Measurements from ENCODE around the gene PRAME. TPM values are rescaled to one million over a fixed set of nuclear protein-coding genes. Genes with fewer than 3 reads are reported as not detected.

PRAME gene
- total and polyA plus RNA-seq, 2 donors (not counting 1 experiment from before 2014, with no cell fraction given): 0.20 TPM; not detected in 1

DNA sequence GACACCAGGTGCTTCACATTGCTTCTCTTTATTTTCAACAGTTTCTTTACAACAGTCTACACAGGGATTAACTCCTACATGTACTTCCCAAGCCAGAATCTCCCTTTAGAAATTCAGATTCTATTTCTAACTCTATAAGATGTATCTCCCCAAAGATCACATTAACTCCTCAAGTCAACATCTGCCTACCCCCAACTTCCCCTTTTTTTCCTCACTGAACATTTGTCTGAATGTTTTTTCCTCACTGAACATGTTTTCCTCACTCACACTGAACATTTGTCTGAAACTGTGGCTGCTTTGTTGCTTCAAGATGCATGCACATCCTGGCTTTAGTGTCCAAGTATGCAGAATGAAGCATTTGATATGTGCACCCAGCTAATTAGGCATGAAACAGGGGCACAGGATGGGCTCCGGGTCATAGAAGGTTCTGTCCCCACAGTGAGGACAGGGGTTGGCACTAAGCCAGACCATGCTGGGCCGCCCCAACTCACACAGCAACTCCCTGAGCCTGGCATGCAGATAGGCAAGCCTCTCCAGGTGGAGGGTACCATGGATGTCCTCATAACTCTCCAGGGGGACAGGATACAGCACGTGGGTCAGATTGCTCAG, 11.3 kb downstream of the PRAME start:
- DNase-seq (ENCODE audit: low read depth in 2 of 2): no peak
- H3K9me3 ChIP-seq (ENCODE audit: control insufficient read depth, insufficient read depth, low read depth, low read length): no peaks in the 10 kb centered on the region
- H3K79me2 ChIP-seq (ENCODE audit: control insufficient read depth, insufficient read depth, low read length): no peaks in the 10 kb centered on the region
- H3K4me1 ChIP-seq (ENCODE audit: control insufficient read depth, extremely low read depth, insufficient read depth, low read length): no peaks in the 10 kb centered on the region
- H3K36me3 ChIP-seq (ENCODE audit: control insufficient read depth, insufficient read depth, low read length): no peaks in the 10 kb centered on the region
- no peak overlapping the region for H2AFZ ChIP-seq (ENCODE audit: low read length)
- no peak overlapping the region for H3K4me3 ChIP-seq (replicated peaks in 1 of 4; ENCODE audit: control extremely low read depth in 1 of 4, insufficient read depth in 1 of 4, low read depth in 3 of 4, low read length in 4 of 4)
- no peaks in the 10 kb centered on the region for H3K27me3 ChIP-seq (ENCODE audit: control insufficient read depth, insufficient read depth, low read length)
- no peak overlapping the region for H3K4me2 ChIP-seq (ENCODE audit: extremely low read depth, insufficient read depth, low read length)
- H4K20me1 ChIP-seq (ENCODE audit: control insufficient read depth, extremely low read depth, insufficient read depth, low read length): no peaks in the 10 kb centered on the region
- H3K9ac ChIP-seq (ENCODE audit: insufficient read depth, low read length): no peak overlapping the region
- no peak overlapping the region for H3K27ac ChIP-seq (ENCODE audit: insufficient read depth, low read length)
- TF ChIP-seq EZH2 (IDR thresholded peaks at IDR 0.05; ENCODE audit: low read length, missing control alignments): no peak
- TF ChIP-seq, protein P1, sequence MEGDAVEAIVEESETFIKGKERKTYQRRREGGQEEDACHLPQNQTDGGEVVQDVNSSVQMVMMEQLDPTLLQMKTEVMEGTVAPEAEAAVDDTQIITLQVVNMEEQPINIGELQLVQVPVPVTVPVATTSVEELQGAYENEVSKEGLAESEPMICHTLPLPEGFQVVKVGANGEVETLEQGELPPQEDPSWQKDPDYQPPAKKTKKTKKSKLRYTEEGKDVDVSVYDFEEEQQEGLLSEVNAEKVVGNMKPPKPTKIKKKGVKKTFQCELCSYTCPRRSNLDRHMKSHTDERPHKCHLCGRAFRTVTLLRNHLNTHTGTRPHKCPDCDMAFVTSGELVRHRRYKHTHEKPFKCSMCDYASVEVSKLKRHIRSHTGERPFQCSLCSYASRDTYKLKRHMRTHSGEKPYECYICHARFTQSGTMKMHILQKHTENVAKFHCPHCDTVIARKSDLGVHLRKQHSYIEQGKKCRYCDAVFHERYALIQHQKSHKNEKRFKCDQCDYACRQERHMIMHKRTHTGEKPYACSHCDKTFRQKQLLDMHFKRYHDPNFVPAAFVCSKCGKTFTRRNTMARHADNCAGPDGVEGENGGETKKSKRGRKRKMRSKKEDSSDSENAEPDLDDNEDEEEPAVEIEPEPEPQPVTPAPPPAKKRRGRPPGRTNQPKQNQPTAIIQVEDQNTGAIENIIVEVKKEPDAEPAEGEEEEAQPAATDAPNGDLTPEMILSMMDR (conservative IDR thresholded peaks at IDR 0.05 in 1 of 2, IDR thresholded peaks at IDR 0.05 in 1 of 2; ENCODE audit: low read depth in 1 of 2, low read length in 2 of 2): no peak

DNA sequence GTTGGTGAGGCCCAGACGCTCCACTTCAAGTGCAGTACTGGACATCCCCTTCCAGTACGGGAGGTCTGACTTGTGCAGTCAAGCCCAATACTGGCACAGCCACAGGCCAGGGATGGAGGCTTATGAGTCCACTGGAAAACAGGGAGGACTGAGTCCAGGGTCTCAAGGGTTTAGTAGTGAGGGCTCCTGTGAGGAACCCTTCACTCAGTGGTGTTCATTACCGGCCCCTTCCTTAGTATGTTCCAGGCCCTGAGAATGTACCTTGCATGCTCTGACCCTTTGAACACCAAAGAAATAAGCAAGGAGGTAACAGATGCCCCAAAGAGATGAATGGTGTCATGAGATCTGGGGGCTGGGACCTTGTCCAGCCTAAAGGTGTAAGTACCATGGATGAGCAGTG, 11.8 kb downstream of the PRAME start:
- DNase-seq (ENCODE audit: low read depth in 2 of 2): no peak
- H3K4me1 ChIP-seq (ENCODE audit: control insufficient read depth, extremely low read depth, insufficient read depth, low read length): no peaks in the 10 kb centered on the region
- TF ChIP-seq EZH2 (IDR thresholded peaks at IDR 0.05; ENCODE audit: low read length, missing control alignments): no peak
- TF ChIP-seq, protein P1 (conservative IDR thresholded peaks at IDR 0.05 in 1 of 2, IDR thresholded peaks at IDR 0.05 in 1 of 2; ENCODE audit: low read depth in 1 of 2, low read length in 2 of 2): no peak
- no peaks in the 10 kb centered on the region for H4K20me1 ChIP-seq (ENCODE audit: control insufficient read depth, extremely low read depth, insufficient read depth, low read length)
- H3K9me3 ChIP-seq (ENCODE audit: control insufficient read depth, insufficient read depth, low read depth, low read length): no peaks in the 10 kb centered on the region
- no peak overlapping the region for H3K9ac ChIP-seq (ENCODE audit: insufficient read depth, low read length)
- H3K4me2 ChIP-seq (ENCODE audit: extremely low read depth, insufficient read depth, low read length): no peak overlapping the region
- H3K36me3 ChIP-seq (ENCODE audit: control insufficient read depth, insufficient read depth, low read length): no peaks in the 10 kb centered on the region
- no peak overlapping the region for H3K27ac ChIP-seq (ENCODE audit: insufficient read depth, low read length)
- no peak overlapping the region for H3K4me3 ChIP-seq (replicated peaks in 1 of 4; ENCODE audit: control extremely low read depth in 1 of 4, insufficient read depth in 1 of 4, low read depth in 3 of 4, low read length in 4 of 4)
- no peaks in the 10 kb centered on the region for H3K79me2 ChIP-seq (ENCODE audit: control insufficient read depth, insufficient read depth, low read length)
- H3K27me3 ChIP-seq (ENCODE audit: control insufficient read depth, insufficient read depth, low read length): no peaks in the 10 kb centered on the region
- no peak overlapping the region for H2AFZ ChIP-seq (ENCODE audit: low read length)

DNA sequence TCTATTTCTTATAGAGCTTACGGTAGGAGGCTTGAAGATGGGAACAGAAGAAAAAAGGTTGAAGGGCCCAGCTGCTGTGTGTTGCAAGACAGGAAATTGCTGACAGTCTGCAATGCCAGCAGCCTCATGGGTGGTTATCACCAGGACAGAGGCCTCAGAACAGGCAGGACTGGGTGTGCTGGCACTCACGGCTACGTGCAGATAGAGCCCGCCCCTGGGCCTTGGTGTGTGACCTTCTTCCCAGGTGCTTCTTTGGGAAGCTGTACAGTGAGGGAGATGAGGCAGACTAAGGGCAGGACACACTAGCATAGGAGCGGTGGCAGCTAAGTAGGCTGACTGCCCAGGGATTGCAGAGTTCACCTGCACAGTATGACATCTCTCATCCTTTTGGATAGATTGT, 12.6 kb downstream of the PRAME start:
- Histone ChIP-seq H3K27ac (ENCODE audit: insufficient read depth, low read length) (no peak overlapping the region), H3K36me3 (ENCODE audit: control insufficient read depth, insufficient read depth, low read length) (no peaks in the 10 kb centered on the region), H3K9ac (ENCODE audit: insufficient read depth, low read length) (no peak overlapping the region), H4K20me1 (ENCODE audit: control insufficient read depth, extremely low read depth, insufficient read depth, low read length) (no peaks in the 10 kb centered on the region), H3K4me2 (ENCODE audit: extremely low read depth, insufficient read depth, low read length) (no peak overlapping the region), H3K79me2 (ENCODE audit: control insufficient read depth, insufficient read depth, low read length) (no peaks in the 10 kb centered on the region), H3K4me3 (replicated peaks in 1 of 4; ENCODE audit: control extremely low read depth in 1 of 4, insufficient read depth in 1 of 4, low read depth in 3 of 4, low read length in 4 of 4) (no peak overlapping the region), H3K9me3 (ENCODE audit: control insufficient read depth, insufficient read depth, low read depth, low read length) (no peaks in the 10 kb centered on the region), H3K4me1 (ENCODE audit: control insufficient read depth, extremely low read depth, insufficient read depth, low read length) (no peaks in the 10 kb centered on the region), H3K27me3 (ENCODE audit: control insufficient read depth, insufficient read depth, low read length) (no peaks in the 10 kb centered on the region), H2AFZ (ENCODE audit: low read length) (no peak overlapping the region)
- no peak for TF ChIP-seq EZH2 (IDR thresholded peaks at IDR 0.05; ENCODE audit: low read length, missing control alignments)
- TF ChIP-seq, protein P1 (conservative IDR thresholded peaks at IDR 0.05 in 1 of 2, IDR thresholded peaks at IDR 0.05 in 1 of 2; ENCODE audit: low read depth in 1 of 2, low read length in 2 of 2): no peak
- DNase-seq (ENCODE audit: low read depth in 2 of 2): peak in 1 of 2 donors; percentile 7

All from fibroblast of lung (primary cell).